ENCODE data around the gene SERTAD2.

DNA sequence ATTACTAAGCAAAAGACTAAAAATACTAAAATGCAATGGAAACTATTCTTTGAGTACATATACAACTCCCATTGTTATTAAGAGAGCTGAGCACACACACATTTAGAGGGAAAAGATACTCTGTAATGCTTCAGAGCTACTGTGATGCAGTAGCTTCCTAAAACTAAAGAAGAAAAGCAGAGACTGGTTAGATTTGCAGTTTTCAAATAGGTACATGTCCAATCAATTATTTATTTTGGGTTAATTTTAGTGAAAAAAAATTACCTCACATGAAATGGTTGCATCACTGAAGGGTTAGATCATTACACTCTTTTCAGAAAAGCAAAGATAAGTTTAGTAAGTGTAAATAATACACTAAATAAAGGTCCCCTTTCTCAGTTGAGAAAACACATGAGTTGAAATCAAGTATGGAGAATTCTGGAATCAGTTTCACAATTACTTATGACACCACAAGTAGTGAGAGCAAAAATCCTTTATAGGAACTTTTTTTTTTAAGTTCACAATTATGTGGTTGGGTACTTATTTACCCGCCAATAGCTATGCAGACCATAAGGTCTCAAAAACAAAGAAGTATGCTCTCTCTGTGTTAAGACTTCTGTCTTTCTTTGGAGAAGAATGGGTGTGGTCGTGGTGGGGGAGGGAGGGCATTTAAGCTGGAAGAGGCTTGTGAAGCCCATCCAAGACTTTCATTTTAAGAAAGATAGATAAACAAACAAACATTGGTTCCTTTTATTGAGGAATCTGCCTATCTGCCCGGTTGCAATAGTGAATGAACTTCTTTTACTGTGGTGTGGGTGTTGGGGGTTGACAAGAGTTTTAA lies 25.3 kb upstream of the SERTAD2 start:
- TF ChIP-seq POLR2A (IDR thresholded peaks at IDR 0.05): no peak
- TF ChIP-seq, protein P1, sequence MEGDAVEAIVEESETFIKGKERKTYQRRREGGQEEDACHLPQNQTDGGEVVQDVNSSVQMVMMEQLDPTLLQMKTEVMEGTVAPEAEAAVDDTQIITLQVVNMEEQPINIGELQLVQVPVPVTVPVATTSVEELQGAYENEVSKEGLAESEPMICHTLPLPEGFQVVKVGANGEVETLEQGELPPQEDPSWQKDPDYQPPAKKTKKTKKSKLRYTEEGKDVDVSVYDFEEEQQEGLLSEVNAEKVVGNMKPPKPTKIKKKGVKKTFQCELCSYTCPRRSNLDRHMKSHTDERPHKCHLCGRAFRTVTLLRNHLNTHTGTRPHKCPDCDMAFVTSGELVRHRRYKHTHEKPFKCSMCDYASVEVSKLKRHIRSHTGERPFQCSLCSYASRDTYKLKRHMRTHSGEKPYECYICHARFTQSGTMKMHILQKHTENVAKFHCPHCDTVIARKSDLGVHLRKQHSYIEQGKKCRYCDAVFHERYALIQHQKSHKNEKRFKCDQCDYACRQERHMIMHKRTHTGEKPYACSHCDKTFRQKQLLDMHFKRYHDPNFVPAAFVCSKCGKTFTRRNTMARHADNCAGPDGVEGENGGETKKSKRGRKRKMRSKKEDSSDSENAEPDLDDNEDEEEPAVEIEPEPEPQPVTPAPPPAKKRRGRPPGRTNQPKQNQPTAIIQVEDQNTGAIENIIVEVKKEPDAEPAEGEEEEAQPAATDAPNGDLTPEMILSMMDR (IDR thresholded peaks at IDR 0.05): no peak
